HG03571 (cell line): ENCODE measurements around the gene SLC12A5.
"Not testable (repeated sequence)": the region's sequence is repeated elsewhere in the genome, so short reads cannot be mapped to it uniquely, and the experiment has no call there.

Experiments used
- ATAC-seq: cut with Tn5 transposase; IDR thresholded peaks from one replicate; pipeline ENCODE4 v1.9.1; 2021; ENCODE audit not compliant: unreplicated experiment

The SLC12A5 gene

GRCh38 chr20:46028772-46029371, at the start of gene SLC12A5:
TSS of gene SLC12A5 (plus strand) at chr20:46029215. CDS start at chr20:46029345, 130 bp downstream.
- no peak for ATAC-seq

GRCh38 chr20:45981261-45981660, 47.8 kb upstream of the SLC12A5 start:
- ATAC-seq: no peak

GRCh38 chr20:45983279-45983743, 45.7 kb upstream of the SLC12A5 start:
- no peak for ATAC-seq

GRCh38 chr20:45985573-45985972, 43.4 kb upstream of the SLC12A5 start:
- ATAC-seq: no peak

GRCh38 chr20:45987108-45987780, 41.8 kb upstream of the SLC12A5 start:
- ATAC-seq: no peak

GRCh38 chr20:45988830-45989229, 40.2 kb upstream of the SLC12A5 start:
- ATAC-seq: not testable (repeated sequence)

GRCh38 chr20:45991616-45992015, 37.4 kb upstream of the SLC12A5 start:
- ATAC-seq: no peak

- no peak for ATAC-seq
Measured at GRCh38 chr20:45993197-45993951, 35.6 kb upstream of the SLC12A5 start.

GRCh38 chr20:45994761-45995493, 34.1 kb upstream of the SLC12A5 start:
- no peak for ATAC-seq

- ATAC-seq: not testable (repeated sequence)
Measured at GRCh38 chr20:45995495-45996097, 33.4 kb upstream of the SLC12A5 start.

GRCh38 chr20:45997187-45997586, 31.8 kb upstream of the SLC12A5 start:
- no peak for ATAC-seq

- ATAC-seq: no peak
Measured at GRCh38 chr20:45998337-45998736, 30.7 kb upstream of the SLC12A5 start.

GRCh38 chr20:45998761-45999160, 30.3 kb upstream of the SLC12A5 start:
- no peak for ATAC-seq

GRCh38 chr20:45999557-46000261, 29.3 kb upstream of the SLC12A5 start:
- ATAC-seq: no peak

GRCh38 chr20:46000262-46000996, 28.6 kb upstream of the SLC12A5 start:
- no peak for ATAC-seq

- ATAC-seq: no peak
Measured at GRCh38 chr20:46001498-46001897, 27.5 kb upstream of the SLC12A5 start.

GRCh38 chr20:46002008-46002407, 27.0 kb upstream of the SLC12A5 start:
- ATAC-seq: no peak

GRCh38 chr20:46004187-46004586, 24.8 kb upstream of the SLC12A5 start:
- no peak for ATAC-seq

- no peak for ATAC-seq
Measured at GRCh38 chr20:46004889-46005473, 24.0 kb upstream of the SLC12A5 start.
